ENCODE data around the gene TMEM222. TPM values are rescaled to one million over a fixed set of nuclear protein-coding genes. Genes with fewer than 3 reads are reported as not detected.
A peak's percentile ranks its signal among the peaks of the same experiment; 100 is the strongest.

Gene TMEM222
- total RNA-seq, 1 donor from 2014 or later: 7.4 TPM

GRCh38 chr1:27333717-27334279 lies 11.8 kb downstream of the TMEM222 start:
- peaks cover 14% of the 10 kb centered on the region for H3K36me3 Mint-ChIP-seq
- Histone ChIP-seq H3K4me3 (no peak overlapping the region), H4K20me1 (ENCODE audit: low read depth) (peaks cover 9% of the 10 kb centered on the region), H3K27me3 (no peaks in the 10 kb centered on the region), H3K36me3 (no peaks in the 10 kb centered on the region), H3K4me2 (no peak overlapping the region), H3K9ac (no peak overlapping the region), H3F3A (ENCODE audit: low read depth) (peaks cover 14% of the 10 kb centered on the region), H3K79me2 (ENCODE audit: low read depth) (peaks cover 12% of the 10 kb centered on the region), H3K9me3 (ENCODE audit: low read depth) (no peaks in the 10 kb centered on the region), H3K4me1 (peaks cover 4% of the 10 kb centered on the region), H2AFZ (replicated peaks) (no peak overlapping the region), H3K27ac (no peak overlapping the region)
- no peak for DNase-seq (ENCODE audit: low spot score)
- no peak overlapping the region for H3K27ac Mint-ChIP-seq
- no peak for TF ChIP-seq EZH2 (IDR thresholded peaks at IDR 0.05)
- no peak for TF ChIP-seq CTCF (IDR thresholded peaks at IDR 0.05)
- no peak for TF ChIP-seq EZH2phosphoT487 (IDR thresholded peaks at IDR 0.05)
- H3K9me3 Mint-ChIP-seq: no peaks in the 10 kb centered on the region
- peaks cover 8% of the 10 kb centered on the region for H3K4me1 Mint-ChIP-seq
- H3K27me3 Mint-ChIP-seq (ENCODE audit: insufficient read depth, low read depth): peaks cover 2% of the 10 kb centered on the region
- peak overlapping the region; percentile 22 for H3K4me3 Mint-ChIP-seq

- peaks cover 12% of the 10 kb centered on the region for H3K36me3 Mint-ChIP-seq
- peaks cover 3% of the 10 kb centered on the region for H4K20me1 ChIP-seq (ENCODE audit: low read depth)
- H3K27me3 ChIP-seq: no peaks in the 10 kb centered on the region
- H2AFZ ChIP-seq (replicated peaks): no peak overlapping the region
- no peak overlapping the region for H3K4me2 ChIP-seq
- TF ChIP-seq CTCF (IDR thresholded peaks at IDR 0.05) (no peak), EZH2 (IDR thresholded peaks at IDR 0.05) (no peak), EZH2phosphoT487 (IDR thresholded peaks at IDR 0.05) (no peak)
- H3K27ac ChIP-seq: no peak overlapping the region
- no peaks in the 10 kb centered on the region for H3K36me3 ChIP-seq
- peak overlapping the region; percentile 80 for H3K27ac Mint-ChIP-seq
- peaks cover 19% of the 10 kb centered on the region for H3K4me1 Mint-ChIP-seq
- H3K9me3 ChIP-seq (ENCODE audit: low read depth): no peaks in the 10 kb centered on the region
- H3F3A ChIP-seq (ENCODE audit: low read depth): peaks cover 30% of the 10 kb centered on the region
- H3K9ac ChIP-seq: no peak overlapping the region
- H3K79me2 ChIP-seq (ENCODE audit: low read depth): no peaks in the 10 kb centered on the region
- H3K27me3 Mint-ChIP-seq (ENCODE audit: insufficient read depth, low read depth): peaks cover 5% of the 10 kb centered on the region
- no peak overlapping the region for H3K4me3 Mint-ChIP-seq
- DNase-seq (ENCODE audit: low spot score): no peak
- peaks cover 18% of the 10 kb centered on the region for H3K4me1 ChIP-seq
- no peaks in the 10 kb centered on the region for H3K9me3 Mint-ChIP-seq
- no peak overlapping the region for H3K4me3 ChIP-seq
Measured at GRCh38 chr1:27335506-27336422, 13.8 kb downstream of the TMEM222 start.

DNA sequence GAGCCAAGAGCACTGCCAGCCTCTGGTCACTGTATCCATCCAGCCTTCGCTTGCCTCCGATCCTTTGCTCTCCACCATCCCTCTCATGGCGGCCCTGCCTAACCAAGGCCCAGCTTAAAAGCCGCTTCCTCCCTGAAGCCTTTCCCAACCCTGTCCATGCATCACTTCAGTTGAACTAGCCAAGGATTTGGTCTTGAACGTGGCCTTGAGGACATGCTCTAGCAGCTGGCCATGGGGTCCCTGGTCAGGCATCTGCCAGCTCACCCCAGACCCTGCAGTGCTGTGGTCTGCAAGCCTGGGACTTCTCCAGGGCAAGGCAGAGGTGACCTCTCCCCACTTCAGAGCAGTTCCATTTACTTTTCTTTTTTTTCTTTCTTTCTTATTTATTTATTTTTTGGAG lies 14.8 kb downstream of the TMEM222 start:
- DNase-seq (ENCODE audit: low spot score): no peak
- H3K9me3 Mint-ChIP-seq: no peaks in the 10 kb centered on the region
- TF ChIP-seq EZH2 (IDR thresholded peaks at IDR 0.05): no peak
- no peak overlapping the region for H3K4me3 Mint-ChIP-seq
- Histone ChIP-seq H3K4me1 (peaks cover 28% of the 10 kb centered on the region), H3K79me2 (ENCODE audit: low read depth) (no peaks in the 10 kb centered on the region), H3K9me3 (ENCODE audit: low read depth) (no peaks in the 10 kb centered on the region), H3K4me3 (no peak overlapping the region), H3K4me2 (no peak overlapping the region), H2AFZ (replicated peaks) (no peak overlapping the region), H3K27me3 (no peaks in the 10 kb centered on the region), H3F3A (ENCODE audit: low read depth) (peaks cover 40% of the 10 kb centered on the region), H3K36me3 (no peaks in the 10 kb centered on the region), H3K9ac (no peak overlapping the region), H4K20me1 (ENCODE audit: low read depth) (no peaks in the 10 kb centered on the region), H3K27ac (no peak overlapping the region)
- peaks cover 28% of the 10 kb centered on the region for H3K4me1 Mint-ChIP-seq
- peak overlapping the region; percentile 80 for H3K27ac Mint-ChIP-seq
- peaks cover 12% of the 10 kb centered on the region for H3K36me3 Mint-ChIP-seq
- peaks cover 9% of the 10 kb centered on the region for H3K27me3 Mint-ChIP-seq (ENCODE audit: insufficient read depth, low read depth)
